WERI-Rb-1 (cell line): ENCODE measurements around the gene PTK6.

Experiments used
- DNase-seq: peaks from one replicate; pipeline ENCODE4 v3.0.0-alpha.2; 2020
- H3K27ac ChIP-seq: fragments of 250-450 bp; sonication (Bioruptor Pico); 2 replicates; pipeline ENCODE4 v1.5.1; 2020; ENCODE audit warnings: mild to moderate bottlenecking, moderate library complexity
- H3K27me3 ChIP-seq: fragments of 250-450 bp; sonication (Bioruptor Pico); 2 replicates; pipeline ENCODE4 v1.5.1; 2021; ENCODE audit warnings: mild to moderate bottlenecking, low read depth, moderate library complexity; ENCODE audit not compliant: insufficient read depth, severe bottlenecking
- H3K36me3 ChIP-seq: fragments of 250-450 bp; sonication (Bioruptor Pico); 2 replicates; pipeline ENCODE4 v1.5.1; 2020; ENCODE audit warnings: mild to moderate bottlenecking, moderate library complexity
- H3K4me3 ChIP-seq: 2 replicates; pipeline ENCODE4 v1.5.1; 2011; ENCODE audit warnings: low read depth, mild to moderate bottlenecking, control low read depth, low read length
- H3K9me3 ChIP-seq: fragments of 250-450 bp; sonication (Bioruptor Pico); 2 replicates; pipeline ENCODE4 v1.5.1; 2021; ENCODE audit warnings: mild to moderate bottlenecking, moderate library complexity; ENCODE audit not compliant: severe bottlenecking
- TF ChIP-seq, protein P1 (sequence below): IDR thresholded peaks from 2 replicates; pipeline ENCODE4 v1.5.1; 2011; ENCODE audit warnings: low read depth, mild to moderate bottlenecking, control low read depth, inconsistent platforms, low read length

Gene PTK6

GRCh38 chr20:63545814-63546213, 8.6 kb upstream of the PTK6 start:
- TF ChIP-seq, protein P1, sequence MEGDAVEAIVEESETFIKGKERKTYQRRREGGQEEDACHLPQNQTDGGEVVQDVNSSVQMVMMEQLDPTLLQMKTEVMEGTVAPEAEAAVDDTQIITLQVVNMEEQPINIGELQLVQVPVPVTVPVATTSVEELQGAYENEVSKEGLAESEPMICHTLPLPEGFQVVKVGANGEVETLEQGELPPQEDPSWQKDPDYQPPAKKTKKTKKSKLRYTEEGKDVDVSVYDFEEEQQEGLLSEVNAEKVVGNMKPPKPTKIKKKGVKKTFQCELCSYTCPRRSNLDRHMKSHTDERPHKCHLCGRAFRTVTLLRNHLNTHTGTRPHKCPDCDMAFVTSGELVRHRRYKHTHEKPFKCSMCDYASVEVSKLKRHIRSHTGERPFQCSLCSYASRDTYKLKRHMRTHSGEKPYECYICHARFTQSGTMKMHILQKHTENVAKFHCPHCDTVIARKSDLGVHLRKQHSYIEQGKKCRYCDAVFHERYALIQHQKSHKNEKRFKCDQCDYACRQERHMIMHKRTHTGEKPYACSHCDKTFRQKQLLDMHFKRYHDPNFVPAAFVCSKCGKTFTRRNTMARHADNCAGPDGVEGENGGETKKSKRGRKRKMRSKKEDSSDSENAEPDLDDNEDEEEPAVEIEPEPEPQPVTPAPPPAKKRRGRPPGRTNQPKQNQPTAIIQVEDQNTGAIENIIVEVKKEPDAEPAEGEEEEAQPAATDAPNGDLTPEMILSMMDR: no peak
- H3K27ac ChIP-seq: peak overlapping the region; percentile 29; the same call in 1 of the 2 replicates
- no peaks in the 10 kb centered on the region for H3K36me3 ChIP-seq
- no peaks in the 10 kb centered on the region for H3K27me3 ChIP-seq
- H3K4me3 ChIP-seq: no peak overlapping the region
- no peaks in the 10 kb centered on the region for H3K9me3 ChIP-seq
- DNase-seq: no peak

- Histone ChIP-seq H3K9me3 (no peaks in the 10 kb centered on the region), H3K27me3 (no peaks in the 10 kb centered on the region), H3K36me3 (no peaks in the 10 kb centered on the region), H3K4me3 (no peak overlapping the region), H3K27ac (no peak overlapping the region)
- DNase-seq: no peak
- TF ChIP-seq, protein P1: no peak
Measured at GRCh38 chr20:63544958-63545516, 7.9 kb upstream of the PTK6 start.

DNA sequence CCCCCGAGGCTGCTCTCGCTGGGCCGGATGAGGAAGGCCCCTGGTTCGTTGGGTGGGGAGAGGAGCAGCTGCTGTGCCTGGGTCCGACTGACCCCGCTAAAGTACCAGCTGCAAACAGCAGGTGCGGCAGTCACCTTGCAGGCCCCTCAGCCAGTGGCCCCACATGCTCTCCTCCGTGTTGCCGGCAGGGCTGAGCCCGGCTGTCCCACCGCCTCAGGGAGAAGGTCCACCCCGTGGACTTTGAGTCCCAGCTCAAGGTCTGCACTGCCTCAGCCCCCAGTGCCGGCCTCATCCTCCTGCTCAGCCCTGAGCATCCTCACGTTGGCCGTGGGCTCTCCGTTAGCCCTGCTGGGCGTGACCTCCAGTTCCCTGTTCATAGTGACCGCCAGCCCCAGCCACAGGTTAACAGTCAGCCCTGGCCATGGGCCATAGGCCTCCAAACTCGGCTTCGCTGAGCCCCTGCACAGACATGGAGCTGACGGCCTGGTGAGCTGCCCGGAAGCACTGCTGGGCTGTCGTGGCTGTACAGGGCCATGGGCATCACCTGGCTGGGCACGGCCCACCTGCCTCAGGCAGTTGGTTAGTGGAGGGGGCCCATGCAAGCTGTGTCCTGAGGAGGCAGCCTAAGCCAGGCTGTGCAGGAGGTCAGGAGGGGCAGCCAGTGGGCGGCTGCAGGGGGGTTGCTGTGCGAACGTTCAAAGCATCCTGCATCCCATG, 7.2 kb upstream of the PTK6 start:
- no peaks in the 10 kb centered on the region for H3K27me3 ChIP-seq
- no peaks in the 10 kb centered on the region for H3K9me3 ChIP-seq
- TF ChIP-seq, protein P1: no peak
- H3K27ac ChIP-seq: no peak overlapping the region
- H3K36me3 ChIP-seq: no peaks in the 10 kb centered on the region
- H3K4me3 ChIP-seq: no peak overlapping the region
- peak; percentile 16 for DNase-seq

DNA sequence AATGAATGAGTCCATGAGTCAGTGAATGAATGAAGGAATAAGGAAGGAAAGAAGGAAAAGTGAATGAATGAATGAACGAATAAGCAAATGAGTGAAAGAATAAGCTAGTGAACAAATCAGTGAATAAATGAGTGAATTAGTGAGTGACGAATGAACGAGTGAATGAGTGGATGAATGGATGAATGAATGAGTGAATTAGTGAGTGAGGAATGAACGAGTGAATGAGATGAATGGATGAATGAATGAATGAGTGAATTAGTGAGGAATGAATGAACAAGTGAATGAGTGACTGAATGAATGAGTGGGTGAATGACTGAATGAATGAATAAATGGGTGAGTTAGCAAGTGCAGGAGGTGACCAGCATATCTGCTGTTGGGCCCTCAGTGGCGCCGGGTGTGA, 6.6 kb upstream of the PTK6 start:
- Histone ChIP-seq H3K36me3 (no peaks in the 10 kb centered on the region), H3K9me3 (no peaks in the 10 kb centered on the region), H3K4me3 (no peak overlapping the region), H3K27ac (no peak overlapping the region), H3K27me3 (no peaks in the 10 kb centered on the region)
- DNase-seq: no peak
- TF ChIP-seq, protein P1: no peak

DNA sequence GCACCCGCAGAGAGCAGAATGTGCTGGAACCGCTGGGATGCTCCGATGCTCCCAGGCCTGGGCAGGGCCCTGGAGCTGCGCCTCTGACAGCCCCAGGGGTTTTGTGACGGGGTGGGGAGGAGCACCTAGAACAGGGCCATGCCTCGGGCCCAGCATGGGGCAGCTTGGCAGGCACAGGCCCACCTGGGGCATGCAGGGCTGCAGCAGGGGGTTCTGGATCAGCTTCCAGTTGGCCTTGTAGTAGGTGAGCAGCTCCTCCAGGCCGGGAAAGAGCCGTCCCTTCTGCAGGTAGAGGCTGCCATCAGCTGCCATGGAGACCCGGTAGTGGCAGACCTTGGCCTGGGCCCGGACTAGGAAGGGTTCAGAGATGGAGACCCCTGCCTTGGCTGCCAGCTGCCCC, 6.0 kb upstream of the PTK6 start:
- H3K9me3 ChIP-seq: no peaks in the 10 kb centered on the region
- TF ChIP-seq, protein P1: no peak
- no peaks in the 10 kb centered on the region for H3K36me3 ChIP-seq
- DNase-seq: no peak
- no peak overlapping the region for H3K27ac ChIP-seq
- no peaks in the 10 kb centered on the region for H3K27me3 ChIP-seq
- no peak overlapping the region for H3K4me3 ChIP-seq

- no peaks in the 10 kb centered on the region for H3K36me3 ChIP-seq
- H3K4me3 ChIP-seq: no peak overlapping the region
- TF ChIP-seq, protein P1: no peak
- H3K9me3 ChIP-seq: no peaks in the 10 kb centered on the region
- no peak overlapping the region; the same call in 1 of the 2 replicates for H3K27ac ChIP-seq
- H3K27me3 ChIP-seq: no peaks in the 10 kb centered on the region
- DNase-seq: no peak
Measured at GRCh38 chr20:63542696-63543095, 5.5 kb upstream of the PTK6 start.
